ENCODE results near the gene SLC26A11.
"Not testable (repeated sequence)": the region's sequence is repeated elsewhere in the genome, so short reads cannot be mapped to it uniquely, and the experiment has no call there.

The SLC26A11 gene

DNA sequence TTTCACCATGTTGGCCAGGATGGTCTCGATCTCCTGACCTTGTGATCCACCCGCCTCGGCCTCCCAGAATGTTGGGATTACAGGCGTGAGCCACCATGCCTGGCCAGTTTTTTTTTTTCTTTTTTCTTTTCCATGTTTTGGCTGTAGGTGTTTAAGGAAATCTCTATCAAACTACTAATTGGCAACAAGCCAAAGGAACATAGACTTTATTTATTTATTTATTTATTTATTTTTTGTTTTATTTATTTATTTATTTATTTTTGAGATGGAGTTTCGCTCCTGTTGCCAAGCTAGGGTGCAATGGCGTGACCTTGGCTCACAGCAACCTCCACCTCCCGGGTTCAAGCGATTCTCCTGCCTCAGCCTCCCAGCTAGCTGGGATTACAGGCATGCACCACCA is 55.6 kb downstream of the SLC26A11 start:
- not testable (repeated sequence) for H3K27me3 ChIP-seq (ENCODE audit: control insufficient read depth in 1 of 2, insufficient read depth in 1 of 2, low read length in 2 of 2); H3K27ac ChIP-seq (ENCODE audit: low read length, poor library complexity, severe bottlenecking); H3K4me2 ChIP-seq (ENCODE audit: low read length, poor library complexity, severe bottlenecking); DNase-seq; H2AFZ ChIP-seq (ENCODE audit: low read depth, low read length); H2BK120ac ChIP-seq (ENCODE audit: low read depth, low read length); H3K9ac ChIP-seq (ENCODE audit: low read length); H3K18ac ChIP-seq (ENCODE audit: low read depth in 1 of 2, low read length in 2 of 2); H3K9me3 ChIP-seq (ENCODE audit: control insufficient read depth, low read length); H3K4me3 ChIP-seq (ENCODE audit: insufficient read depth in 1 of 2, low read depth in 1 of 2, low read length in 2 of 2); H3K14ac ChIP-seq (ENCODE audit: low read length in 2 of 2); H3K4ac ChIP-seq (ENCODE audit: low read depth in 1 of 2, low read length in 2 of 2); H4K91ac ChIP-seq (ENCODE audit: low read length); H3K23ac ChIP-seq (ENCODE audit: low read length in 2 of 2); H2BK12ac ChIP-seq (ENCODE audit: low read length in 2 of 2); H4K8ac ChIP-seq (ENCODE audit: low read length); H2AK5ac ChIP-seq (ENCODE audit: low read length, severe bottlenecking); H2BK5ac ChIP-seq (ENCODE audit: low read depth, low read length, poor library complexity, severe bottlenecking); H2BK15ac ChIP-seq (ENCODE audit: low read depth, poor library complexity, severe bottlenecking)
- peaks cover 26% of the 10 kb centered on the region for H3K4me1 ChIP-seq (ENCODE audit: control insufficient read depth, insufficient read depth, low read depth, low read length)
- peaks cover 28% of the 10 kb centered on the region for H3K79me1 ChIP-seq (replicated peaks; ENCODE audit: low read length, poor library complexity, severe bottlenecking)
- peaks cover 37 to 47% of the 10 kb centered on the region in 2 experiments for H3K36me3 ChIP-seq (ENCODE audit: control insufficient read depth in 1 of 2, insufficient read depth in 2 of 2, low read depth in 1 of 2, low read length in 2 of 2)
- 100% methylated on average over 4 of the region's 8 CpGs for WGBS

DNA sequence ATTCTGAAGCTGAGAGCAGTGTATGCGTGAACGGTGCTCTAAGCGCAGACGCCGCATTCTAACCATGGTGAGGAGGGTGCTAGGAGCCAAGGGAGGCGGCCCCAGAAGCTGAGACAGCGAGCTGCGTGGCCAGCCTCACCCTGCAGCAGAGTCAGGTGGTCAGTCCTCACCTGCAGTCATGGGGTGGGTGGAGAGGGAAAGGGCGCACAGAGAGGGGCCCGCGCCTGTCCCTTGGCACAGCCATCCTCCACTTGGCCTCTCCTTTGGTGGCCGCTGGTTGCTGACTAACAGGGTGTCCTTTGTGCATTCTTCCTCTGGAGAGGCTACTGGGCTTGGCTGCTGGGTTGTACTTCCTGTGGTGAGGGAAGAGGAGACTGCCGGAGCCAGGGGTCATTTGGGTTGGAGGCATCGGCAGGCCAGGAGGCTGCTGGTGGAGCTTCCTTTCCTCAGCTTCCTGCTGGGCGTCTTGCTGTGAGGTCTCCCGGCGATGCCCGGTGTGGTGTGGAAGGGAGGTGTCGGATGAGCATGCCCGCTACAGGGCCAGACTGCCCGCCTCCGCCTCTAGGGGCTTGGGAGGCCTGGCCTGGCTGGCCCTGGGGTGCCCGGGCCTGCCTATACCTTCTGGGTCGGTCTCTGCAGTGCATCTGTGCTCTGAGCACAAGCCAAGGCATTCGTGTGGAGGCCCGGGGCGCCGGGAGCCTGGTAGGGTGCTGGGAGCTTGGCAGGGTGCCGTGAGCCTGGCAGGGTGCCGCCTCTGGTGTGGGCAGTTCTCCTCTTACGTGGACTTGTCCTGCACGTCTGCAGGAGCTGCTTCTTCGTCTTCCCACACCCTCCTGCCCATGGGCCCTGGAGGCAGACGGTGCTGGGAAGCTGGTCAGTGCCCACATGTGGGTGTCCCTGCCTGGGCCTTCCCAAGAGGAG is 57.8 kb downstream of the SLC26A11 start:
- peaks cover 31% of the 10 kb centered on the region for H3K79me1 ChIP-seq (replicated peaks; ENCODE audit: low read length, poor library complexity, severe bottlenecking)
- no peak for DNase-seq
- WGBS, result 95% methylated on average over 34 of the region's 34 CpGs

DNA sequence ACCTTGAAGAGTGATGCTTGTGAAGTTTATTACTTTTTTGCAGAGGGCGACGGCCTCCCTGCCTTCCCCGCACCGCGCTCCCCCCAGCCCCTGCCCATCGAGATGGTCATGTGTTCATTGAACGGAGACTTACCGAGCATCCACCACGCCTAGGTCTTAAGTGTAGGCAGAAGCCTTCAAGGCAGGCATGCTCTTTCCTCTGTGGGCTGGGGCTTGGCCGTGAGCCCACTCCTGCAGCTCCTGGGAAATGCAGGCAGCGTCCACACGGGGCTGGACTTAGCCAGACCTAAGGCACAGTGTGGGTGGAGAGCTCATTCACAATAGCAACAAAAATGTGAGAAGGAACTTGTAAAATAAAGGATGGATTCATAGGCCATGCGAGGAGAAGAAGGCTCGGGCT is 59.7 kb downstream of the SLC26A11 start:
- peaks cover 36 to 45% of the 10 kb centered on the region in 2 experiments for H3K36me3 ChIP-seq (ENCODE audit: control insufficient read depth in 1 of 2, insufficient read depth in 2 of 2, low read depth in 1 of 2, low read length in 2 of 2)
- no peak overlapping the region for H2AFZ ChIP-seq (ENCODE audit: low read depth, low read length)
- H3K4me2 ChIP-seq (ENCODE audit: low read length, poor library complexity, severe bottlenecking), result no peak overlapping the region
- no peak overlapping the region for H3K4ac ChIP-seq (ENCODE audit: low read depth in 1 of 2, low read length in 2 of 2)
- H4K91ac ChIP-seq (ENCODE audit: low read length), result no peak overlapping the region
- peak; percentile 58 for DNase-seq
- H2BK5ac ChIP-seq (ENCODE audit: low read depth, low read length, poor library complexity, severe bottlenecking), result no peak overlapping the region
- no peak overlapping the region for H3K27ac ChIP-seq (ENCODE audit: low read length, poor library complexity, severe bottlenecking)
- H3K18ac ChIP-seq (ENCODE audit: low read depth in 1 of 2, low read length in 2 of 2), result no peak overlapping the region
- no peak overlapping the region for H3K23ac ChIP-seq (ENCODE audit: low read length in 2 of 2)
- H3K9ac ChIP-seq (ENCODE audit: low read length), result peak overlapping the region; percentile 14
- peaks cover 30% of the 10 kb centered on the region for H3K4me1 ChIP-seq (ENCODE audit: control insufficient read depth, insufficient read depth, low read depth, low read length)
- peaks cover 30% of the 10 kb centered on the region for H3K79me1 ChIP-seq (replicated peaks; ENCODE audit: low read length, poor library complexity, severe bottlenecking)
- H2BK120ac ChIP-seq (ENCODE audit: low read depth, low read length), result no peak overlapping the region
- no peak overlapping the region for H2AK5ac ChIP-seq (ENCODE audit: low read length, severe bottlenecking)
- H2BK12ac ChIP-seq (ENCODE audit: low read length in 2 of 2), result no peak overlapping the region
- no peak overlapping the region for H4K8ac ChIP-seq (ENCODE audit: low read length)
- no peak overlapping the region for H3K14ac ChIP-seq (ENCODE audit: low read length in 2 of 2)
- no peak overlapping the region for H2BK15ac ChIP-seq (ENCODE audit: low read depth, poor library complexity, severe bottlenecking)
- H3K4me3 ChIP-seq (ENCODE audit: insufficient read depth in 1 of 2, low read depth in 1 of 2, low read length in 2 of 2), result no peak overlapping the region
- 88% methylated on average over 14 of the region's 14 CpGs for WGBS
- H3K27me3 ChIP-seq (ENCODE audit: control insufficient read depth in 1 of 2, insufficient read depth in 1 of 2, low read length in 2 of 2), result no peaks in the 10 kb centered on the region
- no peaks in the 10 kb centered on the region for H3K9me3 ChIP-seq (ENCODE audit: control insufficient read depth, low read length)

More for the DNA sequence above, 57.8 kb downstream of the SLC26A11 start:
- Histone ChIP-seq H3K4ac (ENCODE audit: low read depth in 1 of 2, low read length in 2 of 2) (no peak overlapping the region), H3K18ac (ENCODE audit: low read depth in 1 of 2, low read length in 2 of 2) (no peak overlapping the region), H3K27me3 (ENCODE audit: control insufficient read depth in 1 of 2, insufficient read depth in 1 of 2, low read length in 2 of 2) (no peaks in the 10 kb centered on the region), H3K14ac (ENCODE audit: low read length in 2 of 2) (no peak overlapping the region), H2AK5ac (ENCODE audit: low read length, severe bottlenecking) (peak overlapping the region; percentile 80), H3K4me3 (ENCODE audit: insufficient read depth in 1 of 2, low read depth in 1 of 2, low read length in 2 of 2) (no peak overlapping the region), H4K8ac (ENCODE audit: low read length) (no peak overlapping the region), H2AFZ (ENCODE audit: low read depth, low read length) (no peak overlapping the region), H3K9ac (ENCODE audit: low read length) (no peak overlapping the region), H3K9me3 (ENCODE audit: control insufficient read depth, low read length) (no peaks in the 10 kb centered on the region), H2BK15ac (ENCODE audit: low read depth, poor library complexity, severe bottlenecking) (no peak overlapping the region), H3K27ac (ENCODE audit: low read length, poor library complexity, severe bottlenecking) (peak overlapping the region; percentile 55), H3K4me1 (ENCODE audit: control insufficient read depth, insufficient read depth, low read depth, low read length) (peaks cover 26% of the 10 kb centered on the region), H3K4me2 (ENCODE audit: low read length, poor library complexity, severe bottlenecking) (no peak overlapping the region), H2BK5ac (ENCODE audit: low read depth, low read length, poor library complexity, severe bottlenecking) (peak overlapping the region; percentile 11), H4K91ac (ENCODE audit: low read length) (no peak overlapping the region), H3K23ac (ENCODE audit: low read length in 2 of 2) (no peak overlapping the region), H2BK120ac (ENCODE audit: low read depth, low read length) (no peak overlapping the region), H2BK12ac (ENCODE audit: low read length in 2 of 2) (no peak overlapping the region), H3K36me3 (ENCODE audit: control insufficient read depth in 1 of 2, insufficient read depth in 2 of 2, low read depth in 1 of 2, low read length in 2 of 2) (peaks cover 42 to 49% of the 10 kb centered on the region in 2 experiments)

DNA sequence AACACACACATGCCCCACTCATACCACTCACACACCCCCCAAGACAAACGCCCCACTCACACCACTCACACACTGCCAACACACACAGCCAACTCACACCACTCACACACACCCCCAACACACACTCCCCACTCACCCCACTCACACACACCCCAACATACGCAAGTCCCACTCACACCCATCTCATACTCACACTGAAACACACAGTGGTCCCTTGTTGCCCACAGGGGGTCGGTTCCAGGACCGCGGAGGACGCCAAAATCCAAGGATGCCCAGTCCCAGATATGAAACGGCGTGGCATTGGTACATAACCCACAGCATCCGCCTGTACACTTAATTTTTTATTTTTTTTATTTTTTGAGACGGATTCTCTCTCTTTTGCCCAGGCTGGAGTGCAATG is 61.3 kb downstream of the SLC26A11 start:
- Histone ChIP-seq H3K14ac (ENCODE audit: low read length in 2 of 2) (no peak overlapping the region), H3K18ac (ENCODE audit: low read depth in 1 of 2, low read length in 2 of 2) (no peak overlapping the region), H2BK15ac (ENCODE audit: low read depth, poor library complexity, severe bottlenecking) (no peak overlapping the region), H3K9ac (ENCODE audit: low read length) (no peak overlapping the region), H3K4me3 (ENCODE audit: insufficient read depth in 1 of 2, low read depth in 1 of 2, low read length in 2 of 2) (no peak overlapping the region), H4K8ac (ENCODE audit: low read length) (no peak overlapping the region), H4K91ac (ENCODE audit: low read length) (no peak overlapping the region), H2AK5ac (ENCODE audit: low read length, severe bottlenecking) (no peak overlapping the region), H2BK5ac (ENCODE audit: low read depth, low read length, poor library complexity, severe bottlenecking) (no peak overlapping the region), H3K79me1 (replicated peaks; ENCODE audit: low read length, poor library complexity, severe bottlenecking) (peaks cover 32% of the 10 kb centered on the region), H3K4me1 (ENCODE audit: control insufficient read depth, insufficient read depth, low read depth, low read length) (peaks cover 28% of the 10 kb centered on the region), H2AFZ (ENCODE audit: low read depth, low read length) (no peak overlapping the region), H3K23ac (ENCODE audit: low read length in 2 of 2) (no peak overlapping the region), H3K9me3 (ENCODE audit: control insufficient read depth, low read length) (no peaks in the 10 kb centered on the region), H2BK12ac (ENCODE audit: low read length in 2 of 2) (no peak overlapping the region), H3K4ac (ENCODE audit: low read depth in 1 of 2, low read length in 2 of 2) (no peak overlapping the region), H3K27ac (ENCODE audit: low read length, poor library complexity, severe bottlenecking) (no peak overlapping the region), H3K36me3 (ENCODE audit: control insufficient read depth in 1 of 2, insufficient read depth in 2 of 2, low read depth in 1 of 2, low read length in 2 of 2) (peaks cover 45 to 54% of the 10 kb centered on the region in 2 experiments), H2BK120ac (ENCODE audit: low read depth, low read length) (no peak overlapping the region), H3K4me2 (ENCODE audit: low read length, poor library complexity, severe bottlenecking) (no peak overlapping the region), H3K27me3 (ENCODE audit: control insufficient read depth in 1 of 2, insufficient read depth in 1 of 2, low read length in 2 of 2) (no peaks in the 10 kb centered on the region)
- no peak for DNase-seq
- WGBS, result 90% methylated on average over 10 of the region's 10 CpGs
